Stomach (tissue), 4 donors: Measurements from ENCODE around the gene ZNF423.

ENCODE experiments used
- POLR2A ChIP-seq, 4 donors: fragments of 450-650 bp; IDR thresholded peaks; one replicate each; pipeline ENCODE4 v1.6.1; 2016; ENCODE audit warnings: antibody characterized with exemption in 4 of 4, control low read depth in 2 of 4, mild to moderate bottlenecking in 1 of 4, moderate library complexity in 1 of 4
- POLR2AphosphoS5 ChIP-seq, 3 donors: sonication (generic); formaldehyde crosslinking; IDR thresholded peaks; one replicate each; pipeline ENCODE4 v1.6.1; 2016; ENCODE audit warnings: antibody characterized with exemption in 3 of 3
- TF ChIP-seq, protein P1 (sequence below), 7 experiments: fragments of 450-650 bp in 4 of 7; fragments of 200-600 bp in 3 of 7; sonication (generic) in 3 of 7; IDR thresholded peaks; one replicate each; pipeline ENCODE4 v1.5.1; 2016 to 2019; ENCODE audit warnings: antibody characterized with exemption in 7 of 7, control low read depth in 2 of 7, mild to moderate bottlenecking in 1 of 7

DNA sequence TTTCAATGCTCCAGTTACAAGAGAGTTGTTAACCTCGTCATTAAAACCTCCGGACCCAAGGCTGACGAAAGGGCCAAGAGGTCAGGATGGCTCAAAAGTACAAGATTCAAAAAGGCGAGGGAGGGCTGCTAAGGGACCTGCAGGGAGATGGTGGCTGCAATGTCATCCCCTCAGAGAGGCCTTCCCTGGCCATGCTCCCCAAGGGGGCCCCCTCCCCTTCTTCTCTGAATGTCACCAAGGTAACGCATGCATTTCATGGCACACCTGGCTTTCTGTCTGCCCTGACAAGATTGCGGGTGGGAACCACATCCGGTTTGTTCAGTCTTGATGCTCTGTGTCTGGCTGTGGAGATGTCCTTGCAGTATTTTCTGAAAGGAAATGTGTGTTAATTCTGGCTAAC, 392.4 kb downstream of the ZNF423 start:
- TF ChIP-seq, protein P1, sequence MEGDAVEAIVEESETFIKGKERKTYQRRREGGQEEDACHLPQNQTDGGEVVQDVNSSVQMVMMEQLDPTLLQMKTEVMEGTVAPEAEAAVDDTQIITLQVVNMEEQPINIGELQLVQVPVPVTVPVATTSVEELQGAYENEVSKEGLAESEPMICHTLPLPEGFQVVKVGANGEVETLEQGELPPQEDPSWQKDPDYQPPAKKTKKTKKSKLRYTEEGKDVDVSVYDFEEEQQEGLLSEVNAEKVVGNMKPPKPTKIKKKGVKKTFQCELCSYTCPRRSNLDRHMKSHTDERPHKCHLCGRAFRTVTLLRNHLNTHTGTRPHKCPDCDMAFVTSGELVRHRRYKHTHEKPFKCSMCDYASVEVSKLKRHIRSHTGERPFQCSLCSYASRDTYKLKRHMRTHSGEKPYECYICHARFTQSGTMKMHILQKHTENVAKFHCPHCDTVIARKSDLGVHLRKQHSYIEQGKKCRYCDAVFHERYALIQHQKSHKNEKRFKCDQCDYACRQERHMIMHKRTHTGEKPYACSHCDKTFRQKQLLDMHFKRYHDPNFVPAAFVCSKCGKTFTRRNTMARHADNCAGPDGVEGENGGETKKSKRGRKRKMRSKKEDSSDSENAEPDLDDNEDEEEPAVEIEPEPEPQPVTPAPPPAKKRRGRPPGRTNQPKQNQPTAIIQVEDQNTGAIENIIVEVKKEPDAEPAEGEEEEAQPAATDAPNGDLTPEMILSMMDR (IDR thresholded peaks at IDR 0.05): no peak
- no peak for TF ChIP-seq POLR2A (IDR thresholded peaks at IDR 0.05)
- TF ChIP-seq POLR2AphosphoS5 (IDR thresholded peaks at IDR 0.05): no peak
